WTC11 (cell line): ENCODE measurements around the gene CCDC69. TPM values are rescaled to one million over a fixed set of nuclear protein-coding genes. Genes with fewer than 3 reads are reported as not detected.

ENCODE experiments used
- ATAC-seq: fragments of 200-7000 bp; cut with Tn5 transposase; 2 replicates; pipeline ENCODE4 v1.10.0; 2021; ENCODE audit warnings: mild to moderate bottlenecking, moderate library complexity
- CTCF ChIA-PET: fragments of 300-600 bp; sonication (Branson Sonifier 250); formaldehyde crosslinking; loops from one replicate; lab custom pipeline; 2021; ENCODE audit warnings: antibody characterized with exemption; lab: Charles Lee
- POLR2A ChIA-PET: fragments of 350-600 bp; sonication (Branson Sonifier 250); formaldehyde crosslinking; loops from one replicate; lab custom pipeline; 2021; ENCODE audit warnings: antibody characterized with exemption; lab: Charles Lee
- DNase-seq: peaks from one replicate; pipeline ENCODE4 v3.0.0; 2021; ENCODE audit warnings: low spot score
- H3K27ac Mint-ChIP-seq: 2 replicates; pipeline ENCODE4 v1.8.0; 2021; ENCODE audit warnings: mixed read lengths
- H3K27me3 Mint-ChIP-seq: 2 replicates; pipeline ENCODE4 v1.8.0; 2021; ENCODE audit warnings: low read depth, mild to moderate bottlenecking, moderate library complexity, mixed read lengths
- H3K36me3 Mint-ChIP-seq: 2 replicates; pipeline ENCODE4 v1.8.0; 2021; ENCODE audit warnings: mixed read lengths
- H3K4me1 Mint-ChIP-seq: 2 replicates; pipeline ENCODE4 v1.8.0; 2022; ENCODE audit warnings: mixed read lengths
- H3K4me3 Mint-ChIP-seq: 2 replicates; pipeline ENCODE4 v1.8.0; 2021; ENCODE audit warnings: mild to moderate bottlenecking, moderate library complexity, mixed read lengths
- H3K9me3 Mint-ChIP-seq: 2 replicates; pipeline ENCODE4 v1.8.0; 2021; ENCODE audit warnings: mixed read lengths
- EMX1 ChIP-seq: fragments of 250-450 bp; sonication (Bioruptor Pico); IDR thresholded peaks from 2 replicates; pipeline ENCODE4 v1.8.0; 2021; ENCODE audit warnings: mild to moderate bottlenecking
- FOXJ3 ChIP-seq: sonication (generic); formaldehyde crosslinking; IDR thresholded peaks from 2 replicates; pipeline ENCODE4 v1.9.0; 2021; ENCODE audit warnings: missing genetic modification reagents, mild to moderate bottlenecking, borderline replicate concordance
- GABPB1 ChIP-seq: sonication (generic); formaldehyde crosslinking; IDR thresholded peaks from 2 replicates; pipeline ENCODE4 v1.8.1; 2023; ENCODE audit warnings: mild to moderate bottlenecking, missing genetic modification reagents
- MXD4 ChIP-seq: fragments of 250-450 bp; sonication (Bioruptor Pico); IDR thresholded peaks from 2 replicates; pipeline ENCODE4 v1.8.0; 2021; ENCODE audit warnings: mild to moderate bottlenecking, moderate library complexity, borderline replicate concordance
- NR1H2 ChIP-seq: sonication (generic); formaldehyde crosslinking; IDR thresholded peaks from 2 replicates; pipeline ENCODE4 v1.9.0; 2021; ENCODE audit warnings: mild to moderate bottlenecking, moderate library complexity, missing genetic modification reagents
- ZNF121 ChIP-seq: sonication (generic); formaldehyde crosslinking; IDR thresholded peaks from 2 replicates; pipeline ENCODE4 v1.8.0; 2023; ENCODE audit warnings: missing genetic modification reagents
- ZNF232 ChIP-seq: sonication (generic); formaldehyde crosslinking; IDR thresholded peaks from 2 replicates; pipeline ENCODE4 v1.8.0; 2022; ENCODE audit warnings: mild to moderate bottlenecking, missing genetic modification reagents
- ZNF317 ChIP-seq: sonication (generic); formaldehyde crosslinking; IDR thresholded peaks from 2 replicates; pipeline ENCODE4 v1.8.1; 2023; ENCODE audit warnings: low read depth, mild to moderate bottlenecking, moderate library complexity, missing genetic modification reagents, borderline replicate concordance
- total RNA-seq: library from RNA; stranded (reverse); gene quantifications from 3 replicates; pipeline ENCODE4 v1.2.3, GENCODE V29; 2021
- TF ChIP-seq, protein P1 (sequence below): fragments of 250-450 bp; sonication (Bioruptor Pico); IDR thresholded peaks from 2 replicates; pipeline ENCODE4 v2.1.2; 2022; ENCODE audit warnings: mild to moderate bottlenecking, moderate library complexity
- TF ChIP-seq, protein P2 (sequence below): sonication (generic); formaldehyde crosslinking; IDR thresholded peaks from 2 replicates; pipeline ENCODE4 v1.8.1; 2023; ENCODE audit warnings: mild to moderate bottlenecking, missing genetic modification reagents, moderate library complexity
- TF ChIP-seq, protein P3 (sequence below): sonication (generic); formaldehyde crosslinking; IDR thresholded peaks from 2 replicates; pipeline ENCODE4 v1.8.0; 2022; ENCODE audit warnings: missing genetic modification reagents
- TF ChIP-seq, protein P4 (sequence below): sonication (generic); formaldehyde crosslinking; IDR thresholded peaks from 2 replicates; pipeline ENCODE4 v1.8.1; 2023; ENCODE audit warnings: mild to moderate bottlenecking, missing genetic modification reagents, moderate library complexity
- TF ChIP-seq, protein P5 (sequence below): sonication (generic); formaldehyde crosslinking; IDR thresholded peaks from 2 replicates; pipeline ENCODE4 v1.8.1; 2023; ENCODE audit warnings: mild to moderate bottlenecking, missing genetic modification reagents
- TF ChIP-seq, protein P6 (sequence below): fragments of 250-450 bp; sonication (Bioruptor Pico); IDR thresholded peaks from 2 replicates; pipeline ENCODE4 v1.8.0; 2021; ENCODE audit warnings: mild to moderate bottlenecking
- TF ChIP-seq, protein P7 (sequence below): sonication (generic); formaldehyde crosslinking; conservative IDR thresholded peaks from 2 replicates; pipeline ENCODE4 v1.8.1; 2022; ENCODE audit warnings: mild to moderate bottlenecking, missing genetic modification reagents
- TF ChIP-seq, protein P8 (sequence below): sonication (generic); formaldehyde crosslinking; IDR thresholded peaks from 2 replicates; pipeline ENCODE4 v1.8.1; 2023; ENCODE audit warnings: mild to moderate bottlenecking, missing genetic modification reagents
- TF ChIP-seq, protein P9 (sequence below): sonication (generic); formaldehyde crosslinking; IDR thresholded peaks from 2 replicates; pipeline ENCODE4 v1.8.0; 2022; ENCODE audit warnings: mild to moderate bottlenecking, missing genetic modification reagents
- TF ChIP-seq, protein P10 (sequence below): fragments of 250-450 bp; sonication (Bioruptor Pico); IDR thresholded peaks from 2 replicates; pipeline ENCODE4 v1.9.0; 2021; ENCODE audit warnings: moderate library complexity, mild to moderate bottlenecking, inconsistent platforms, borderline replicate concordance

CCDC69 gene
- total RNA-seq, 1 experiment from 2014 or later, result 12.4 TPM

DNA sequence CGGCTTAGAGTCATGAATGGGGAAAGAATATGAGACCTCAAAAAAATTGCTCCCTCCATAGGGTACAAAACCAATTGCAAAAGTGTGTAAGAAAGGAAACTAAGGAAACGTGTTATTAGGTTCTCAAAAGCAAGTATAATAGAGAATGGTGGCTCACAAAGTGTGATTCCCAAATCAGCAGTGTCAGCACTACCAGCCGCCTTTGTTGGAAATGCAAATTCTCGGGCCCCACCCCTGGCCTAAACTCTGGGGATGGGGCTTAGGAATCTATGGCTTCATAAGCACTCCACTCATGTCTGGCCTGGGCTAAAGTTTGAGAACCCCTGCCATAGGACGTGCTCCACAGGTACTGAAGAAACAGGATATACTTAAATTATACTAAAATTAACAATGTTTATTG, 1.6 kb upstream of the CCDC69 start:
- Mint-ChIP-seq H3K27ac (peak overlapping the region; percentile 47; the same call in 1 of the 2 replicates), H3K36me3 (no peaks in the 10 kb centered on the region), H3K4me1 (peaks cover 25% of the 10 kb centered on the region), H3K9me3 (0 out of 2 replicates have a peak, but pooled peaks cover 4% of the 10 kb centered on the region), H3K27me3 (no peaks in the 10 kb centered on the region; the same call in 1 of the 2 replicates), H3K4me3 (no peak overlapping the region)
- ATAC-seq (no peak; the same call in 1 of the 2 replicates), DNase-seq (no peak)
- TF ChIP-seq, protein P1, sequence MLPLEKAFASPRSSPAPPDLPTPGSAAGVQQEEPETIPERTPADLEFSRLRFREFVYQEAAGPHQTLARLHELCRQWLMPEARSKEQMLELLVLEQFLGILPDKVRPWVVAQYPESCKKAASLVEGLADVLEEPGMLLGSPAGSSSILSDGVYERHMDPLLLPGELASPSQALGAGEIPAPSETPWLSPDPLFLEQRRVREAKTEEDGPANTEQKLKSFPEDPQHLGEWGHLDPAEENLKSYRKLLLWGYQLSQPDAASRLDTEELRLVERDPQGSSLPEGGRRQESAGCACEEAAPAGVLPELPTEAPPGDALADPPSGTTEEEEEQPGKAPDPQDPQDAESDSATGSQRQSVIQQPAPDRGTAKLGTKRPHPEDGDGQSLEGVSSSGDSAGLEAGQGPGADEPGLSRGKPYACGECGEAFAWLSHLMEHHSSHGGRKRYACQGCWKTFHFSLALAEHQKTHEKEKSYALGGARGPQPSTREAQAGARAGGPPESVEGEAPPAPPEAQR, result no peak
- TF ChIP-seq ZNF317 (CRISPR knock-in tag), result no peak
- no peak for TF ChIP-seq GABPB1 (CRISPR knock-in tag)
- TF ChIP-seq, protein P2, sequence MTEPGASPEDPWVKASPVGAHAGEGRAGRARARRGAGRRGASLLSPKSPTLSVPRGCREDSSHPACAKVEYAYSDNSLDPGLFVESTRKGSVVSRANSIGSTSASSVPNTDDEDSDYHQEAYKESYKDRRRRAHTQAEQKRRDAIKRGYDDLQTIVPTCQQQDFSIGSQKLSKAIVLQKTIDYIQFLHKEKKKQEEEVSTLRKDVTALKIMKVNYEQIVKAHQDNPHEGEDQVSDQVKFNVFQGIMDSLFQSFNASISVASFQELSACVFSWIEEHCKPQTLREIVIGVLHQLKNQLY (CRISPR knock-in tag), result no peak
- TF ChIP-seq, protein P3, sequence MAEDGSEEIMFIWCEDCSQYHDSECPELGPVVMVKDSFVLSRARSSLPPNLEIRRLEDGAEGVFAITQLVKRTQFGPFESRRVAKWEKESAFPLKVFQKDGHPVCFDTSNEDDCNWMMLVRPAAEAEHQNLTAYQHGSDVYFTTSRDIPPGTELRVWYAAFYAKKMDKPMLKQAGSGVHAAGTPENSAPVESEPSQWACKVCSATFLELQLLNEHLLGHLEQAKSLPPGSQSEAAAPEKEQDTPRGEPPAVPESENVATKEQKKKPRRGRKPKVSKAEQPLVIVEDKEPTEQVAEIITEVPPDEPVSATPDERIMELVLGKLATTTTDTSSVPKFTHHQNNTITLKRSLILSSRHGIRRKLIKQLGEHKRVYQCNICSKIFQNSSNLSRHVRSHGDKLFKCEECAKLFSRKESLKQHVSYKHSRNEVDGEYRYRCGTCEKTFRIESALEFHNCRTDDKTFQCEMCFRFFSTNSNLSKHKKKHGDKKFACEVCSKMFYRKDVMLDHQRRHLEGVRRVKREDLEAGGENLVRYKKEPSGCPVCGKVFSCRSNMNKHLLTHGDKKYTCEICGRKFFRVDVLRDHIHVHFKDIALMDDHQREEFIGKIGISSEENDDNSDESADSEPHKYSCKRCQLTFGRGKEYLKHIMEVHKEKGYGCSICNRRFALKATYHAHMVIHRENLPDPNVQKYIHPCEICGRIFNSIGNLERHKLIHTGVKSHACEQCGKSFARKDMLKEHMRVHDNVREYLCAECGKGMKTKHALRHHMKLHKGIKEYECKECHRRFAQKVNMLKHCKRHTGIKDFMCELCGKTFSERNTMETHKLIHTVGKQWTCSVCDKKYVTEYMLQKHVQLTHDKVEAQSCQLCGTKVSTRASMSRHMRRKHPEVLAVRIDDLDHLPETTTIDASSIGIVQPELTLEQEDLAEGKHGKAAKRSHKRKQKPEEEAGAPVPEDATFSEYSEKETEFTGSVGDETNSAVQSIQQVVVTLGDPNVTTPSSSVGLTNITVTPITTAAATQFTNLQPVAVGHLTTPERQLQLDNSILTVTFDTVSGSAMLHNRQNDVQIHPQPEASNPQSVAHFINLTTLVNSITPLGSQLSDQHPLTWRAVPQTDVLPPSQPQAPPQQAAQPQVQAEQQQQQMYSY, result no peak
- TF ChIP-seq, protein P4, sequence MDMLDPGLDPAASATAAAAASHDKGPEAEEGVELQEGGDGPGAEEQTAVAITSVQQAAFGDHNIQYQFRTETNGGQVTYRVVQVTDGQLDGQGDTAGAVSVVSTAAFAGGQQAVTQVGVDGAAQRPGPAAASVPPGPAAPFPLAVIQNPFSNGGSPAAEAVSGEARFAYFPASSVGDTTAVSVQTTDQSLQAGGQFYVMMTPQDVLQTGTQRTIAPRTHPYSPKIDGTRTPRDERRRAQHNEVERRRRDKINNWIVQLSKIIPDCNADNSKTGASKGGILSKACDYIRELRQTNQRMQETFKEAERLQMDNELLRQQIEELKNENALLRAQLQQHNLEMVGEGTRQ, result no peak
- TF ChIP-seq, protein P5, sequence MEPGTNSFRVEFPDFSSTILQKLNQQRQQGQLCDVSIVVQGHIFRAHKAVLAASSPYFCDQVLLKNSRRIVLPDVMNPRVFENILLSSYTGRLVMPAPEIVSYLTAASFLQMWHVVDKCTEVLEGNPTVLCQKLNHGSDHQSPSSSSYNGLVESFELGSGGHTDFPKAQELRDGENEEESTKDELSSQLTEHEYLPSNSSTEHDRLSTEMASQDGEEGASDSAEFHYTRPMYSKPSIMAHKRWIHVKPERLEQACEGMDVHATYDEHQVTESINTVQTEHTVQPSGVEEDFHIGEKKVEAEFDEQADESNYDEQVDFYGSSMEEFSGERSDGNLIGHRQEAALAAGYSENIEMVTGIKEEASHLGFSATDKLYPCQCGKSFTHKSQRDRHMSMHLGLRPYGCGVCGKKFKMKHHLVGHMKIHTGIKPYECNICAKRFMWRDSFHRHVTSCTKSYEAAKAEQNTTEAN, result no peak
- no peak for TF ChIP-seq FOXJ3
- TF ChIP-seq NR1H2 (CRISPR knock-in tag), result no peak
- TF ChIP-seq, protein P6, sequence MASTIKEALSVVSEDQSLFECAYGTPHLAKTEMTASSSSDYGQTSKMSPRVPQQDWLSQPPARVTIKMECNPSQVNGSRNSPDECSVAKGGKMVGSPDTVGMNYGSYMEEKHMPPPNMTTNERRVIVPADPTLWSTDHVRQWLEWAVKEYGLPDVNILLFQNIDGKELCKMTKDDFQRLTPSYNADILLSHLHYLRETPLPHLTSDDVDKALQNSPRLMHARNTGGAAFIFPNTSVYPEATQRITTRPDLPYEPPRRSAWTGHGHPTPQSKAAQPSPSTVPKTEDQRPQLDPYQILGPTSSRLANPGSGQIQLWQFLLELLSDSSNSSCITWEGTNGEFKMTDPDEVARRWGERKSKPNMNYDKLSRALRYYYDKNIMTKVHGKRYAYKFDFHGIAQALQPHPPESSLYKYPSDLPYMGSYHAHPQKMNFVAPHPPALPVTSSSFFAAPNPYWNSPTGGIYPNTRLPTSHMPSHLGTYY, result no peak
- TF ChIP-seq, protein P7, sequence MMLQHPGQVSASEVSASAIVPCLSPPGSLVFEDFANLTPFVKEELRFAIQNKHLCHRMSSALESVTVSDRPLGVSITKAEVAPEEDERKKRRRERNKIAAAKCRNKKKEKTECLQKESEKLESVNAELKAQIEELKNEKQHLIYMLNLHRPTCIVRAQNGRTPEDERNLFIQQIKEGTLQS (CRISPR knock-in tag), result no peak
- TF ChIP-seq ZNF121 (CRISPR knock-in tag), result no peak
- no peak for TF ChIP-seq MXD4 (CRISPR knock-in tag)
- TF ChIP-seq, protein P8, sequence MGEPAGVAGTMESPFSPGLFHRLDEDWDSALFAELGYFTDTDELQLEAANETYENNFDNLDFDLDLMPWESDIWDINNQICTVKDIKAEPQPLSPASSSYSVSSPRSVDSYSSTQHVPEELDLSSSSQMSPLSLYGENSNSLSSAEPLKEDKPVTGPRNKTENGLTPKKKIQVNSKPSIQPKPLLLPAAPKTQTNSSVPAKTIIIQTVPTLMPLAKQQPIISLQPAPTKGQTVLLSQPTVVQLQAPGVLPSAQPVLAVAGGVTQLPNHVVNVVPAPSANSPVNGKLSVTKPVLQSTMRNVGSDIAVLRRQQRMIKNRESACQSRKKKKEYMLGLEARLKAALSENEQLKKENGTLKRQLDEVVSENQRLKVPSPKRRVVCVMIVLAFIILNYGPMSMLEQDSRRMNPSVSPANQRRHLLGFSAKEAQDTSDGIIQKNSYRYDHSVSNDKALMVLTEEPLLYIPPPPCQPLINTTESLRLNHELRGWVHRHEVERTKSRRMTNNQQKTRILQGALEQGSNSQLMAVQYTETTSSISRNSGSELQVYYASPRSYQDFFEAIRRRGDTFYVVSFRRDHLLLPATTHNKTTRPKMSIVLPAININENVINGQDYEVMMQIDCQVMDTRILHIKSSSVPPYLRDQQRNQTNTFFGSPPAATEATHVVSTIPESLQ, result no peak
- TF ChIP-seq EMX1 (CRISPR knock-in tag), result no peak
- TF ChIP-seq ZNF232, result no peak
- TF ChIP-seq, protein P9, sequence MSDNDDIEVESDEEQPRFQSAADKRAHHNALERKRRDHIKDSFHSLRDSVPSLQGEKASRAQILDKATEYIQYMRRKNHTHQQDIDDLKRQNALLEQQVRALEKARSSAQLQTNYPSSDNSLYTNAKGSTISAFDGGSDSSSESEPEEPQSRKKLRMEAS (CRISPR knock-in tag), result no peak
- TF ChIP-seq, protein P10, sequence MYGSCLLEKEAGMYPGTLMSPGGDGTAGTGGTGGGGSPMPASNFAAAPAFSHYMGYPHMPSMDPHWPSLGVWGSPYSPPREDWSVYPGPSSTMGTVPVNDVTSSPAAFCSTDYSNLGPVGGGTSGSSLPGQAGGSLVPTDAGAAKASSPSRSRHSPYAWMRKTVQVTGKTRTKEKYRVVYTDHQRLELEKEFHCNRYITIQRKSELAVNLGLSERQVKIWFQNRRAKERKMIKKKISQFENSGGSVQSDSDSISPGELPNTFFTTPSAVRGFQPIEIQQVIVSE (CRISPR knock-in tag), result no peak
- CTCF ChIA-PET, result interaction anchor here (0.6 to 1.0 kb wide), 3 partner anchors 13 to 27 kb away, joined by 3 to 7 read pairs (median 4); partner anchors contain the start of gene GM2A
- POLR2A ChIA-PET, result no interaction called here
